Esophagus mucosa (tissue), 1 donor: ENCODE measurements around the gene CCHCR1. TPM values are rescaled to one million over a fixed set of nuclear protein-coding genes. Genes with fewer than 3 reads are reported as not detected.
"Not testable (repeated sequence)": the region's sequence is repeated elsewhere in the genome, so short reads cannot be mapped to it uniquely, and the experiment has no call there.

Experiments used
- ATAC-seq: fragments of 200-7000 bp; cut with Tn5 transposase; one replicate; pipeline ENCODE4 v1.9.1; 2020
- total RNA-seq: library from RNA; stranded (reverse); gene quantifications from one replicate; pipeline ENCODE4 v1.2.4, GENCODE V29; 2023
- donor health status: DM: yes; HTN: yes; CAD: no.

CCHCR1 gene, protein sequence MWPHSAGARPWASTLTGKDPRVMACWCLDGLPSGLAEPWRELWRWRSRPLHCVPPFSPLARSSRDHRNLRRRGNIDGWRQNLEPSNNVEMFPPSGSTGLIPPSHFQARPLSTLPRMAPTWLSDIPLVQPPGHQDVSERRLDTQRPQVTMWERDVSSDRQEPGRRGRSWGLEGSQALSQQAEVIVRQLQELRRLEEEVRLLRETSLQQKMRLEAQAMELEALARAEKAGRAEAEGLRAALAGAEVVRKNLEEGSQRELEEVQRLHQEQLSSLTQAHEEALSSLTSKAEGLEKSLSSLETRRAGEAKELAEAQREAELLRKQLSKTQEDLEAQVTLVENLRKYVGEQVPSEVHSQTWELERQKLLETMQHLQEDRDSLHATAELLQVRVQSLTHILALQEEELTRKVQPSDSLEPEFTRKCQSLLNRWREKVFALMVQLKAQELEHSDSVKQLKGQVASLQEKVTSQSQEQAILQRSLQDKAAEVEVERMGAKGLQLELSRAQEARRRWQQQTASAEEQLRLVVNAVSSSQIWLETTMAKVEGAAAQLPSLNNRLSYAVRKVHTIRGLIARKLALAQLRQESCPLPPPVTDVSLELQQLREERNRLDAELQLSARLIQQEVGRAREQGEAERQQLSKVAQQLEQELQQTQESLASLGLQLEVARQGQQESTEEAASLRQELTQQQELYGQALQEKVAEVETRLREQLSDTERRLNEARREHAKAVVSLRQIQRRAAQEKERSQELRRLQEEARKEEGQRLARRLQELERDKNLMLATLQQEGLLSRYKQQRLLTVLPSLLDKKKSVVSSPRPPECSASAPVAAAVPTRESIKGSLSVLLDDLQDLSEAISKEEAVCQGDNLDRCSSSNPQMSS
- total RNA-seq: 11.1 TPM

DNA sequence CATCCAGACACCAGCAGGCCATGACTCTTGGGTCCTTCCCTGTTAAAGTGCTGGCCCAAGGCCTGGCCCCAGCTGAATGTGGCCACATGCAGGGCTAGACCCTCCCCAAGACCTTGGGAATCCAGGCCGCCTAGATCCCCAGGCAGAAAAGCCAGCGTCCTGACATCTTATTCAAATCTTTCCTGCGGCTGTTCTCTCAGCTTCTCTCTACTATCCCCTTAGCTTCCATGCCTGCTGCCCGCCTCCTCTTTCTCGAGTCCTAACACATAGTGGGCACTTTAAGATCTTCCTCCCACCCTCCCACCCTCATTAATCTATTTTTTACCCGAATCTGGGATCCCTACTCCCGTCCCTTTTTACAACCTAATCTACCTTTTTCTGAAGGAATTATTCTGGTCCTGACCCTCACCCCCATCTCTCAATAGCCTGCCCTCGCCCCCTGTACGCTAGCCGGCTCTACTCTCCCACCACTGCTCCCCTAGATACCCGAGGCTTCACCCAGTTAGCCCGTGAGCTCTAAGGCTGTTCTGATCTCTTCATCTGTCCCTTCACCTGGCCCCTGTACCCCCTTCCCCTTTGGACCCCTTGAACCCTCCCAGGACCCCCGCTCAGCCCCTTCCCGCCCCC, at the start of gene CCHCR1:
TSS of gene CCHCR1 (minus strand) at position 290 of the 627 bp plus-strand sequence. CDS start at position 88, 202 bp downstream.
- ATAC-seq: peak; percentile 32

DNA sequence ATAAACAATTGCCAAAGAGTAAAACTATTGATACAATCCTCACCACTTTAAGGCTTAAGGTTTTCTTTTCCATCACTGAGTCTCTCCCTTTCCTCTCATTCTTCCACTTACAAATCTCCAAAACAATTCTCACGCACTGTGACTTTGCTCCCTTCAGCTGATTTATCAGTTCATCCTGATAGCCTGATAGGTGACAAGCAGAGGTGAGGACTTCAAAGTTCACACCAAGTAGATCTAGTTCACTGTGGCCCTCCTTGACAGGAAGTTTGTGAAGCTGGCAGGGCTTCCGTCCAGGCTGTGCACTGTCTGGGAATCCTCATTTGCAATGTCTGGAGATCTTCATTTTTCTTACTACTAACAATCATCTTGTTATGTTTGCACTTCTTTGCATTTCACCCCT, 48.0 kb upstream of the CCHCR1 start:
- ATAC-seq: no peak

DNA sequence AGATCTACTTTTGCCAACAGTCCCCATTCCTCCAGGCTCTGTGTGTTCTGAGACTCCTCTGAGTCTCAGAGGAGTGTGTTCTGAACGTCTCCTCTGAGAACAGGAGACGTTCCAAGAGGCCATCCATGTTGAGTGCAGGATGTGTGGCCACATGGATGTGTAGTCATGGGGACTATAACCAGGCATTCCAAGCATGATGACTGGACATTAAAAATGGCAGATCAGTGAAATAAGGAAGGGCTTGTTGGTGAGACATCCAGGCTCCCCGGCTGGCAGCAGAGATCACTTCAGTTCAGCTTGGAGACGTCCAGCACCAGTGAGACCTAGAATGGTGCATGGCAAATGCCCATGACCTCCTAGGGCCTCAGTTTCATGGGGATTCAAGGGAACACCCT, 47.1 kb upstream of the CCHCR1 start:
- no peak for ATAC-seq

DNA sequence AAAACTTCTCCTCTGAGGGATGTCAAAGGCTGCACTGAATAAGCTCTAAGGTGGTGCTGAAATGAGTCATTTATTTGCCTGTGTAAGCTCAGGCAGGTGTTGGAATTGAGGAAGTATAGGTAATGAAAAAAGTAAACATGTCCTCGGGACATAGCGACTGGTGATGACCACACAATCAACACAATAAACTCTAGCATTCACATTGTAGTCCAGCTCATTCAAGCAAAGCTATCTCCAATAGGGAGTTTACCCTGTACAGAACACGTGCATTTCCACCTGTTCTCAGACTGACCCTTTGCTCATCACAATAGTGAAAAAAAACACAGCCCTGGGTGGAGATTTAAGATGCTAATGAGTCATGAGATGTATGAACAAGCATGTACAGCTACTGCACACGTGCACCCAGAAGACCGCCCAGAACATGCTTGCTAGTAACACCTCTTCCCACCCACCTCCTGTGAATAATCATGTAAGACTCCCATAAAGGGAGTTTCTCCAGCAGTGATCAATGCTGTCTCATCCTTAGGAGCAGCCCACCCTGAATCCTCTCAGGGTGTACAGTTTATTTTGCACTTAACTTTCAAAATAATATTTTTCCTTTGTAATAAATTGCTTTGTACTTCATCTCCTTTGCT, 45.9 kb upstream of the CCHCR1 start:
- ATAC-seq: peak; percentile 90

DNA sequence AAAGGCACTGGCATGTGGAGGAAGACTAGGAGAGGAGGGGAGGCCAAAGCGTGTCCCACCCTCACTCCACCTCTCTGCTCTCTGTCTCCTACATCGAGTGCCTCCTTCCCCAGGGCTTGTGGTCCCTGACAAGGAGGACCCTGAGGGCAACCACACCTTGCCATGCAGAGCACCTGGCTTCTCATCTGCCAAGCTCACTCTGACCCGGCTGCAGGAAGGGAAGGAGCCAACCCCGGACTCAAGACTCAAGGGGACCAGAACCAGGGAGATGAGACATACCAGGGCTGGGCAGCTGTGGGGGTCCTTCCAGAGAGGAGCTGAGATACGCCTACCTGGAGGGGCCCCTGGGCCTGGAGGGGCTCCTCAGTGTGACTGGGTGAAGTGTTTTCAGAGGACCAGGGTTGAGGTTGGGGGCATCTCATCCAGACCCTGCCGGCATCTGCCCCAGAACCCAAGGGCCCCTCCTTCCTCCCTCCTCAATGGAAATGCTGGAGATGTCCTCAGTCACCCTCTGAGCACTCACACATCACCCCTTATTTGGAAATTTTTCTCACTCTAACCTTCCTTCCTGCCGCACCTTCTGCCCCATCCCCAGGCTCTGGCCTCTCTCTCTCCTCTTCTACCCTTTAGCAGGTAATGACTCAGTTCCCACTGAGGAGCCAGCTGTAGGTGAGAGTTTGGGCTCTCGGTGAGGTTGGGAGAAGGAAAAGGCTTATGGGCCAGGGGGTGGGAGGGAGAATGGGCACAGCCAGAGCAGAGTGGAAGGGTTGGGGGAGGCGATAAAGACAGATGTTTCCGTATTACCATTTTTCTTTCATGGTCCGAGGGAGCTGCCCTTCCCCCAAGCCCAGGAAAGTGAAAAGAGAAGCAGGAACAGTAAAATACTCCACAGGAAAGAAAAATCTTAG, 44.9 kb upstream of the CCHCR1 start:
- ATAC-seq: no peak

DNA sequence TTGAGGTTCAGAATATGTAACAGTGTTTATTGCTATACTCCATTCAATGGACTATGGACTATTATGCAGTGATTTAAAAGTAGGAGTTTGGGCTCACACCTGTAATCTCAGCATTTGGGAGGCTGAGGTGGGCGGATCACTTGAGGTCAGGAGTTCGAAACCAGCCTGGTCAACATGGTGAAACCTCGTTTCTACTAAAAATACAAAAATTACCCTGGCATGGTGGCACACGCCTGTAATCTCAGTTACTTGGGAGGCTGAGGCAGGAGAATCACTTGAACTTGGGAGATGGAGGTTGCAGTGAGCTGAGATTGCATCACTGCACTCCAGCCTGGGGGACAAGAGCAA, 41.5 kb upstream of the CCHCR1 start:
- ATAC-seq: not testable (repeated sequence)

DNA sequence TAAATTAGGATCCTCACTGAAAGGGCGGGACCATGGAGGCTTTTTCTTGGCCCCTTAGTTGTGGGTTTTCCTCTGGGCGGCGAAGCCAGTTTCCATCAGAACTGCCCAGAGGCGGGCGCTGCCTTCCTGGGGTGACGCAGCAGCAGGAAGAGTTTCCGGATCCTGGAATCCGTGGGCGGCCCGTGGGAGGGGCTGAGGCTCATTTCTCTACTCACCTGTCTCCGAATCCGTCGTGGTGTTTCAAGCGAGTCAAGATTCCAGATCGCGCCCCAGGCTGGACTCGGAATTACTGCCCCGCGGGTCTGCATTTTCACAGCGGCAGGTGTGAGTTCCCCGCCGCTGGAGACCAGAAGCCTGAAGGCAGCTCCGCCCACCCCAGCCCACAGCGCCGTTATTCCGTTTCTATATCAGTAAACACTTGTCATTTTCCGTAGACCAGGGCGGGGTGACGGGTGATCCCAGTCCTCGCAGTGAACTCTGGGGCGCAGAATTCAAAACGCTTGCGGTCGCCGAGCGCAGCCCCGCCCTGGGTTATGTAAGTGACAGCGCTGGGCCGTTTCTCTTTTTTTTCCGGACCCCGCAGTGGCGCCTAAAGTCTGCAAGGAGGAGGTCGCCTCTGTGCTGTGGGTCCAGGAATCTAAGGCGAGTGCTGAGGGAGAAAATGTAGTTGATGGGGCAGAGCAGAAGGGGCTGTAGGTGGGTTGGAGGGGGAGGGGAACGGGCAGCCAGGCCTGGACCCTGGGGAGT, 40.1 kb upstream of the CCHCR1 start:
- peak; percentile 82 for ATAC-seq

DNA sequence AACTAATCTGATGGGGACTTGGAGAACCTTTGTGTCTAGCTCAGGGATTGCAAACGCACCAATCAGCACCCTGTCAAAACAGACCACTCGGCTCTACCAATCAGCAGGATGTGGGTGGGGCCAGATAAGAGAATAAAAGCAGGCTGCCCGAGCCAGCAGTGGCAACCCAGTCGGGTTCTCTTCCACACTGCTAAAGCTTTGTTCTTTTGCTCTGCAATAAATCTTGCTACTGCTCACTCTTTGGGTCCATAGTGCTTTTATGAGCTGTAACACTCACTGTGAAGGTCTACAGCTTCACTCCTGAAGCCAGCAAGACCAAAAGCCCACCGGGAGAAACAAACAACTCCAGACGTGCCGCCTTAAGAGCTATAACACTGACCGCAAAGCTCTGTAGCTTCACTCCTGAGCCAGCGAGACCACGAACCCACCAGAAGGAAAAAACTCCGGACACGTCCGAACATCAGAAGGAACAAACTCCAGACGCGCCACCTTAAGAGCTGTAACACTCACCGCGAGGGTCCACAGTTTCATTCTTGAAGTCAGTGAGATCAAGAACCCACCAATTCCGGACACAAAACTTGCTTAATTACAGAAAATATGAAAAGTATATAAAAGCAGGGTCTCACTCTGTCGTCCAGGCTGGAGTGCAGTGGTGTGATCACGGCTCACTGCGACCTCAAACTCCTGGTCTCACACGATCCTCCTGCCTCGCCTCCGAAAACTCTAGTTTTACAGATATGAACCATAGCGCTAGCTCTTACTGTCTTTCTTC, 38.8 kb upstream of the CCHCR1 start:
- ATAC-seq: not testable (repeated sequence)

DNA sequence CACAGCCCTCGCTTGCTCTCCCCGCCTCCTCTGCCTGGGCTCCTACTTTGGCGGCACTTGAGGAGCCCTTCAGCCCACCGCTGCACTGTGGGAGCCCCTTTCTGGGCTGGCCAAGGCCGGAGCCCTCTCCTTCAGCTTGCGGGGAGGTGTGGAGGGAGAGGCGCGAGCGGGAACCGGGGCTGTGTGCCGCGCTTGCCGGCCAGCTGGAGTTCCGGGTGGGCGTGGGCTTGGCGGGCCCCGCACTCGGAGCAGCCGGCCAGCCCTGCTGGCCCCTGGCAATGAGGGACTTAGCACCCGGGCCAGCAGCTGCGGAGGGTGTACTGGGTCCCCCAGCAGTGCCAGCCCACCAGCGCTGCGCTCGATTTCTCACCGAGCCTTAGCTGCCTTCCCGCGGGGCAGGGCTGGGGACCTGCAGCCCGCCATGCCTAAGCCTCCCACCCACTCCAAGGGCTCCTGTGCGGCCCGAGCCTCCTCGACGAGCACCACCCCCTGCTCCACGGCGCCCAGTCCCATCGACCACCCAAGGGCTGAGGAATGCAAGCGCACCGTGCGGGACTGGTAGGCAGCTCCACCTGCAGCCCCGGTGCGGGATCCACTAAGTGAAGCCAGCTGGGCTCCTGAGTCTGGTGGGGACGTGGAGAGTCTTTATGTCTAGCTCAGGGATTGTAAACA, 37.8 kb upstream of the CCHCR1 start:
- ATAC-seq: not testable (repeated sequence)

DNA sequence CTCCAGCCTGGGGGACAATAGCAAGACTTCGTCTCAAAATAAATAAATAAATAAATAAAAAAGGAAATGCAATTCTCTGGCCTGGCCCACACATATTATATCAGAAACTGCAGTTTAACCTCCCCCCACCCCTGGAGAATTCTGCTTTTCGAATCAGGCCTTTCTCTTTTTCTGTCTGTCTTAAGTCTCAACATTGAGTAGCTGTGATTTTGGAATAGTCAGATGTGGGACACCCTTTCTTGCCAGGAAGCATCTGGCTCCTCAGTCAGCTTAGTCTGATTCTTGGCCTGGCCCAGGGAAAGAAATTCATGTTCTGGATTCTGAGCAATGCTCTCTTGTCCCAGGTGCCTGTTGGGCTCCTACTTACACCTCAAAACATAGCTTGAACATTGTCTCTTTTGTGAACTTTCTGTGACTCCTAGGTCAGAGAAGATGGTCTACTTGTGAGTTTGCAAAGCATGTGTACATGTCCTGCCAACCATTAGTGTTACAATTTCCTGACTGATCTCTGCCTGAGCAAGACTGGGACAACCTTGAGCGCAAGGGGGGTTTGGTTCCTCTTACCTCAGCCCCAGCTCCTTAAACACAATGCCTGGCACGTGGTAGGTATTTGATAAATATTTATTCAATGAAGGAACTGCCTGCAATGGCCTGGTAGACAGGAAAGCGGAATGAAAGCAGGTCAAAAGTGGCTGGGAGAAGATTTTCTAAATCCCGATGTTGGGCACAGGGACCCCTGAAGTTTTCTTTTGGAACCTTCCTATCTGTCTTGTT, 36.6 kb upstream of the CCHCR1 start:
- no peak for ATAC-seq

DNA sequence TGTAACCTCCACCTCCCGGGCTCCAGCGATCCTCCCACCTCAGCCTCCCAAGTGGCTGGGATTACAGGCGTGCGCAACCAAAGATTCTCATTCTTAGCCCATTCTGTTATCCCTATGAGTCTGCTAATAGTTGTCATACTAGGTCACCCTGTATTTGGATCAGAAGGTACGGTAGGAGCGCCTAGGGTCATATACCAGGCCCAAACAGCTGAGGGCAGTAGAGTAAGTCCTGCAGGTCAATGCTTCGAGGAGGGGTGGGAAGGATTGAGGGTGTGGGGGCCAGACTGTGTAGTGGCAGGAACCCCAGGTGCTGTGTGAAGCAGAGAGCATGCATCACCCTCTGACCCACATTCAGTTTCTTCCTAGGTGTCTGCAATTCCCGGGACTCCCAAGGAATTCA, 35.6 kb upstream of the CCHCR1 start:
- ATAC-seq: no peak

DNA sequence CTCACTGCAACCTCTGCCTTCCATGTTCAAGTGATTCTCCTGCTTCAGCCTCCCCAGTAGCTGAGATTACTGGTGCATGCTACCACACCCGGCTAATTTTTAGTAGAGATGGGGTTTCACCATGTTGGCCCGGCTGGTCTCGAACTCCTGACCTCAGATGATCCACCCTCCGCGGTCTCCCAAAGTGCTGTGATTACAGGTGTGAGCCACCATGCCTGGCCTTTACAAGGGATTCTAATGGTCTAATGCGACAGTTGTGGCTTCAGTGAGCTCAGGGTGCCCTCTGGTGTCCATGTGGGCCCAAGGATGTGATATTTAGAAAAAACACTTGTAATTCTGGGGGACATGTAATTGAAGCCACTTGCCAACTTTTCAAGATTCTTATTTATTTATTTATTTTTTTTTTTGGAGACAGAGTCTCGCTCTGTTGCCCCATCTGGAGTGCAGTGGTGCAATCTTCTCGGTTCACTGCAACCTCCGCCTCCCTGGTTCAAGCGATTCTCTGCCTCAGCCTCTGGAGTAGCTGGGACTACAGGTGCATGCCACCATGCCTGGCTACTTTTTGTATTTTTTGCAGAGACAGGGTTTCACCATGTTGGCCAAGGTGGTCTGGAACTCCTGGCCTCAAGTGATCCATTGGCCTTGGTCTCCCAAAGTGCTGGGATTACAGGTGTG, 35.0 kb upstream of the CCHCR1 start:
- ATAC-seq: peak; percentile 70

DNA sequence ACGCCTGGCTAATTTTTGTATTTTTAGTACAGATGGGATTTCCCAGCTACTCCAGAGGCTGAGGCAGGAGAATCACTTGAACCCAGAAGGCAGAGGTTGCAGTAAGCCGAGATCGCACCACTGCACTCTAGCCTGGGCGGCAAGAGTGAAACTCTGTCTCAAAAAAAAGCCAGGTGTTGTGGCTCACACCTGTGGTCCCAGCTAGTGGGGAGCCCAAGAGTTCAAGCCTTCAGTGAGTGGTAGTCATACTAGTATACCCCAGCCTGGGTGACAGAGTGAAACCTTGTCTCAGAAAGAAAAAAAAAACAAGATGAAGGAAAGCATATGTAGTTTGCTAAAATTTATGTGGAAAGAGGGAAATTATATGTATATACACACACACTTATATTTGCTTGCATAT, 32.9 kb upstream of the CCHCR1 start:
- no peak for ATAC-seq

DNA sequence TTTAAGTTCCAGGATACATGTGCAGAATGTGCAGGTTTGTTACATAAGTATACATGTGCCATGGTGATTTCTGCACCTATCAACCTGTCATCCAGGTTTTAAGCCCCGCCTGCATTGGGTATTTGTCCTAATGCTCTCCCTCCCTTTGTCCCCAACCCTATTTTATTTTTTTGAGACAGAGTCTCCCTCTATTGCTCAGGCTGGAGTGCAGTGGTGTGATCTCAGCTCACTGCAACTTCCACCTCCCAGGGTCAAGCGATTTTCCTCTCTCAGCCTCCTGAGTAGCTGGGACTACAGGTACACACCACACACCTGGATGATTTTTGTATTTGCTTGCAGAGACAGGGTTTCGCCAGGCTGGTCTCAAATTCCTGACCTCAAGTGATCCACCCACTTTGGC, 31.6 kb upstream of the CCHCR1 start:
- ATAC-seq: not testable (repeated sequence)

DNA sequence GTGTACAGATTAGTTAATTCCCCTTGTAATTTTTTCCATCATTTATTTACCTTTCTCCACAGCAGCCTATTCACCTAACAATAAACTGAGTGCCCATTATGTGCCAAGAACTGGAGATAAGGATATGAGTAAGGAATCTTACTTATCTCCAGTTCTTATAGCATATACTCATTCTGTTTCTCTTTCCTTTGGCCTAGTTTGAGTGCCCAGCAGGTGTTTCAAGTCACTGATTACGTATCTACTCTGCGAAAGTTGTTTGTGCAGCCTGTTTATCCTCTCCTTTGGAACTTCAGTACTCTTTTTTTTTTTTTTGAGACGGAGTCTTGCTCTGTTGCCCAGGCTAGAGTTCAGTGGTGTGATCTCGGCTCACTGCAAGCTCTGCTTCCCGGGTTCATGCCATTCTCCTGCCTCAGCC, 30.2 kb upstream of the CCHCR1 start:
- no peak for ATAC-seq

DNA sequence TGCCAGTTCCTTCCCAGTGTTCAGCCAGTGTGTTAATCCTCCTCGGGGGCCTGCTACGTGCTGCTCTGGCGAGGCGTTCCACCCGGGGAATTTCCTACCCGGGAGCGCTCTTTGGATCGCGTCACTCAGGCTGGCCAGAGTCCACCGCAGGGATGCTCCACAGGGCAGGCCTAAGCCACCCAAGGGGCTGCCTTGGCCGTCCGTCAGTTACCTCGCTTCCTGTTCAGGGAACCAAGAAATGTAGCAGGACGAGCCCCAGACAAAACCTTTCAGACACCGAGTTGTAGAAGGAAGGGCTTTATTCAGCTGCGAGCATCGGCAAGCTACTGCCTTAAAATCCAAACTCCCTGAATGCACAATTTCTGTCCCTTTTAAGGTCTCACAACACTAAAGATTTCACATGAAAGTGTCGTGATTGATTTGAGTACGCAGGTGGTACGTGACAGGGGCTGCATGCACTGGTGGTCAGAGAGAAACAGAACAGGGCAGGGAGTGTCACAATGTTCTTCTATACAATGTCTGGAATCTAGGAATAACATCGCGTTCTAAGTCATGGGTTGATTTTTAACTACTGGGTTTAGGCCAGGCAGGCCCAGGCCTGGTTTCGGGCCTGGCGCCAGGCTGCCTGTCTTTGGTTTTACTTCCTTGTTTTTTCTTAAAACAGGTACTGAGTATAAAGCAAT, 28.6 kb upstream of the CCHCR1 start:
- ATAC-seq: peak; percentile 22

DNA sequence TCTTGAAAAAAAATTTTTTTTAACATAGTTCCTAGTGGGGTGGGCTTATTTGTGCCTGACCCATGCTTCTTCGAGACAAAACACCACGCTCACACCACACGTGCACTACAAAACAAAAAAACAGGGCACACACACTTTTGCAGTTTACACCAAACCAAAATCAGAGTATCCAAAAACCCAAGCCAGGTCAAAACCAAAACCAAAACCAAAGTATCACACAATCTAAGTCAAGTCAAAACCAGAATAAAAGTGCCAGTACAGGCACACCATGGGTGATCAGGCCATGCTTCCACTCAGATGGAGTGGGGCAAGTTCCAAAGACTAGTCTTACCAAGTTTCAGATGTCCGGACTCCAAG, 28.1 kb upstream of the CCHCR1 start:
- not testable (repeated sequence) for ATAC-seq

DNA sequence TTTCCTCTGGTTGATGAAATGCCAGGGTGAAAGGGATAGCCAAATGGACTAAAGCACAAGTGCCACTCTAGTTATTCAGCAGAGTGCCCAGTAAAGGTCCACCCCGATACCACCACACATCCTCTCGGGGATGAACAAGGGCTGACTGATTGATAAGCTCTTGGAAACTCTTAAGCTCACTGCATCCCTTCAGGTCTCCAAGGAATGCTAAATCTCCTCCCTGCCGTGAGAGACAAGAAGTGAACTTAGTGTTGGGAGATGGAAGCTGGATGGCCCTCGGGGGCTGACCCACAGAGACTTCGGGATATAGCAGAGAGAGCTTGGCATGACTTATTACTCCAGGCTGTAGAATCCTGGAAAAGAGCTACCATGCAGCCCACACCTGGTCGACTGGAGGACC, 26.3 kb upstream of the CCHCR1 start:
- not testable (repeated sequence) for ATAC-seq
